DND-41 (cell line): ENCODE measurements around the gene TEKT2.

Source experiments
- EZH2 ChIP-seq: IDR thresholded peaks from 3 replicates; pipeline ENCODE4 v1.6.1; 2012; ENCODE audit warnings: borderline replicate concordance, low read depth, mild to moderate bottlenecking, moderate library complexity, low read length, inconsistent platforms; ENCODE audit not compliant: severe bottlenecking
- TF ChIP-seq, protein P1 (sequence below): IDR thresholded peaks from 2 replicates; pipeline ENCODE4 v1.5.1; 2012; ENCODE audit warnings: borderline replicate concordance, low read length, moderate library complexity, mild to moderate bottlenecking; ENCODE audit not compliant: poor library complexity, severe bottlenecking; ENCODE audit errors: extremely low read depth

DNA sequence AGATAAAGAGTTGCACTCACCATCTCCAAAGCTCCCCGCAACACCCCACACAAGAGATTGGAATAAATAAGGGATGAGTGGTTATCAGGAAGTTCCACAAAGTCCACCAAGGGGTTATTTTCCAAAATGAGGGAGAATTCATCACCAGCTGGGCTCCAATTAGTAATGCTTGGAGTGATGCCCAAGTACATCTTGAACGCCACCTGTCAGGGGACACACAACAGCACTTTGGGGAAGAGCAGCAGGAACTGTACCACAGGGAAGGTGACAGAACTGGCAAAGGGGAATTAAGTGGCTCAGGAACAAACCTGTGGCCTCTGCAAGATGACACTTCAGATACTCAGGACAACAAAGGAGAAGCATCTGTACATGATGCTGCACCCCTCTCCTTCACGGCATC, 53.9 kb downstream of the TEKT2 start:
- TF ChIP-seq, protein P1, sequence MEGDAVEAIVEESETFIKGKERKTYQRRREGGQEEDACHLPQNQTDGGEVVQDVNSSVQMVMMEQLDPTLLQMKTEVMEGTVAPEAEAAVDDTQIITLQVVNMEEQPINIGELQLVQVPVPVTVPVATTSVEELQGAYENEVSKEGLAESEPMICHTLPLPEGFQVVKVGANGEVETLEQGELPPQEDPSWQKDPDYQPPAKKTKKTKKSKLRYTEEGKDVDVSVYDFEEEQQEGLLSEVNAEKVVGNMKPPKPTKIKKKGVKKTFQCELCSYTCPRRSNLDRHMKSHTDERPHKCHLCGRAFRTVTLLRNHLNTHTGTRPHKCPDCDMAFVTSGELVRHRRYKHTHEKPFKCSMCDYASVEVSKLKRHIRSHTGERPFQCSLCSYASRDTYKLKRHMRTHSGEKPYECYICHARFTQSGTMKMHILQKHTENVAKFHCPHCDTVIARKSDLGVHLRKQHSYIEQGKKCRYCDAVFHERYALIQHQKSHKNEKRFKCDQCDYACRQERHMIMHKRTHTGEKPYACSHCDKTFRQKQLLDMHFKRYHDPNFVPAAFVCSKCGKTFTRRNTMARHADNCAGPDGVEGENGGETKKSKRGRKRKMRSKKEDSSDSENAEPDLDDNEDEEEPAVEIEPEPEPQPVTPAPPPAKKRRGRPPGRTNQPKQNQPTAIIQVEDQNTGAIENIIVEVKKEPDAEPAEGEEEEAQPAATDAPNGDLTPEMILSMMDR, result no peak
- no peak for TF ChIP-seq EZH2
